Natural killer cell (primary cell): ENCODE results near the gene ACCSL. TPM values are rescaled to one million over a fixed set of nuclear protein-coding genes. Genes with fewer than 3 reads are reported as not detected.

Source experiments
- ATAC-seq, 3 donors: fragments of 150-1000 bp in 2 of 3; fragments of 200-7000 bp in 1 of 3; cut with Tn5 transposase; 1 replicate in 1 of 3; 2 replicates in 2 of 3; pipeline ENCODE4 v1.10.0; 2021; ENCODE audit warnings: mild to moderate bottlenecking in 2 of 3, moderate library complexity in 2 of 3
- DNase-seq, 2 donors: peaks; one replicate each; pipeline versions ENCODE4 v3.0.0 to v3.0.0-alpha.2; 2013 to 2021; ENCODE audit warnings: mixed read lengths in 1 of 2
- H3K27ac ChIP-seq: one replicate; pipeline ENCODE4 v1.5.1; 2013; ENCODE audit warnings: mild to moderate bottlenecking, low read length
- H3K27me3 ChIP-seq: one replicate; pipeline ENCODE4 v1.6.1; 2013; ENCODE audit warnings: low read length; ENCODE audit not compliant: control insufficient read depth, insufficient read depth
- H3K36me3 ChIP-seq: one replicate; pipeline ENCODE4 v1.6.1; 2013; ENCODE audit warnings: low read length; ENCODE audit not compliant: control insufficient read depth, insufficient read depth
- H3K4me1 ChIP-seq: one replicate; pipeline ENCODE4 v1.6.1; 2013; ENCODE audit warnings: low read length; ENCODE audit not compliant: control insufficient read depth, insufficient read depth
- H3K4me3 ChIP-seq: one replicate; pipeline ENCODE4 v1.5.1; 2013; ENCODE audit warnings: low read length
- H3K9me3 ChIP-seq: one replicate; pipeline ENCODE4 v1.6.1; 2013; ENCODE audit warnings: low read length; ENCODE audit not compliant: control insufficient read depth, insufficient read depth
- H3K27ac Mint-ChIP-seq, 2 donors: one replicate each; pipeline ENCODE4 v1.8.0; 2022; ENCODE audit warnings: mild to moderate bottlenecking in 2 of 2, mixed read lengths in 2 of 2, moderate library complexity in 1 of 2
- H3K27me3 Mint-ChIP-seq, 2 donors: one replicate each; pipeline ENCODE4 v1.8.0; 2022; ENCODE audit warnings: low read depth in 2 of 2, mixed read lengths in 2 of 2
- H3K36me3 Mint-ChIP-seq: one replicate; pipeline ENCODE4 v1.8.0; 2022; ENCODE audit warnings: mixed read lengths
- H3K4me1 Mint-ChIP-seq, 2 donors: one replicate each; pipeline ENCODE4 v1.8.0; 2022; ENCODE audit warnings: mixed read lengths in 2 of 2
- H3K4me3 Mint-ChIP-seq: one replicate; pipeline ENCODE4 v1.8.0; 2022; ENCODE audit warnings: mild to moderate bottlenecking, moderate library complexity, mixed read lengths
- H3K9me3 Mint-ChIP-seq, 2 donors: one replicate each; pipeline ENCODE4 v1.8.0; 2022; ENCODE audit warnings: mixed read lengths in 2 of 2
- CTCF ChIP-seq: fragments of 200-600 bp; IDR thresholded peaks from one replicate; pipeline ENCODE4 v1.8.0; 2022; ENCODE audit warnings: antibody characterized with exemption
- WGBS: methylation state at CpG from one replicate; pipeline ENCODE4 v1.1.7; 2013; ENCODE audit warnings: missing lambda C conversion rate; ENCODE audit not compliant: insufficient coverage; 5-methylcytosine and 5-hydroxymethylcytosine counted together
- intact Hi-C: fragments of 100-400 bp; cut with micrococcal nuclease; formaldehyde crosslinking; loops from one replicate; pipeline ENCODE4 v1.14.2; 2022
- total RNA-seq, 4 donors: library from RNA; stranded (reverse); fragments of 120-200 nt in 1 of 4; gene quantifications; one replicate each; pipeline versions ENCODE4 v1.2.3 to v1.2.4, GENCODE V29; 2013 to 2022

ACCSL gene
- total RNA-seq, 3 donors from 2014 or later (not counting 1 experiment from before 2014, with no cell fraction given) = not detected

- DNase-seq = no peak
- Mint-ChIP-seq H3K36me3 (no peaks in the 10 kb centered on the region), H3K4me1 (peaks cover 30 to 62% of the 10 kb centered on the region in 2 donors), H3K27ac (no peak overlapping the region), H3K27me3 (no peaks in the 10 kb centered on the region), H3K9me3 (no peaks in the 10 kb centered on the region), H3K4me3 (no peak overlapping the region)
- Histone ChIP-seq H3K4me3 (no peak overlapping the region), H3K27me3 (no peaks in the 10 kb centered on the region), H3K27ac (no peak overlapping the region), H3K4me1 (peaks cover 8% of the 10 kb centered on the region), H3K9me3 (no peaks in the 10 kb centered on the region), H3K36me3 (no peaks in the 10 kb centered on the region)
- intact Hi-C loops = no loop called here
- no peak for TF ChIP-seq CTCF
- 91% methylated on average over 2 of the region's 2 CpGs for WGBS
- no peak for ATAC-seq
Measured at GRCh38 chr11:44101098-44101497, 53.3 kb downstream of the ACCSL start.

GRCh38 chr11:44104481-44105294 is 56.9 kb downstream of the ACCSL start:
- no peaks in the 10 kb centered on the region for H3K27me3 Mint-ChIP-seq
- H3K36me3 Mint-ChIP-seq = no peaks in the 10 kb centered on the region
- H3K4me1 ChIP-seq = no peaks in the 10 kb centered on the region
- H3K27ac ChIP-seq = no peak overlapping the region
- H3K9me3 ChIP-seq = no peaks in the 10 kb centered on the region
- no peaks in the 10 kb centered on the region for H3K9me3 Mint-ChIP-seq
- TF ChIP-seq CTCF = no peak
- ATAC-seq (no peak), DNase-seq (no peak)
- intact Hi-C loops = no loop called here
- H3K4me1 Mint-ChIP-seq = peaks cover 25 to 36% of the 10 kb centered on the region in 2 donors
- no peaks in the 10 kb centered on the region for H3K27me3 ChIP-seq
- no peak overlapping the region for H3K4me3 ChIP-seq
- no peak overlapping the region for H3K4me3 Mint-ChIP-seq
- H3K36me3 ChIP-seq = peaks cover 16% of the 10 kb centered on the region
- WGBS = 80% methylated on average over 4 of the region's 5 CpGs
- no peak overlapping the region for H3K27ac Mint-ChIP-seq

- ATAC-seq = no peak
- Histone ChIP-seq H3K27ac (no peak overlapping the region), H3K36me3 (peaks cover 30% of the 10 kb centered on the region), H3K4me1 (peaks cover 3% of the 10 kb centered on the region), H3K4me3 (no peak overlapping the region), H3K27me3 (no peaks in the 10 kb centered on the region), H3K9me3 (no peaks in the 10 kb centered on the region)
- intact Hi-C loops = no loop called here
- DNase-seq = no peak
- no peaks in the 10 kb centered on the region for H3K36me3 Mint-ChIP-seq
- H3K27ac Mint-ChIP-seq = no peak overlapping the region
- no peak overlapping the region for H3K4me3 Mint-ChIP-seq
- TF ChIP-seq CTCF = no peak
- whole genome bisulfite sequencing = 95% methylated on average over 6 of the region's 6 CpGs
- H3K9me3 Mint-ChIP-seq = no peaks in the 10 kb centered on the region
- peaks cover 9 to 19% of the 10 kb centered on the region in 2 donors for H3K4me1 Mint-ChIP-seq
- H3K27me3 Mint-ChIP-seq = no peaks in the 10 kb centered on the region
Measured at GRCh38 chr11:44108260-44108659, 60.5 kb downstream of the ACCSL start.

Other genes starting within 250 kb of the ACCSL start
- gene ALKBH3, start 167.2 kb upstream of the ACCSL start, total RNA-seq = 10 to 100 TPM; 24.3 to 30.8 (median 29.6) TPM
- gene C11orf96, start 105.3 kb upstream of the ACCSL start, total RNA-seq = 1 to 10 TPM in 2 of 3 donors, under 1 TPM in 1; 0.47 to 1.7 (median 1.2) TPM
- gene ACCS, start 18.3 kb downstream of the ACCSL start, total RNA-seq = 10 to 100 TPM; 16.3 to 32.1 (median 31.9) TPM
- gene EXT2, start 47.7 kb downstream of the ACCSL start, total RNA-seq = 10 to 100 TPM; 44.2 to 50.3 (median 45.8) TPM